Breast epithelium (tissue), 4 donors: Measurements from ENCODE around the gene KMO. TPM values are rescaled to one million over a fixed set of nuclear protein-coding genes. Genes with fewer than 3 reads are reported as not detected.

ENCODE experiments used
- DNase-seq, 2 donors: peaks; one replicate each; pipeline ENCODE4 v3.0.0-alpha.2; 2019; ENCODE audit warnings: low spot score in 2 of 2
- H3K27ac ChIP-seq, 2 donors: fragments of 200-600 bp; sonication (generic) in 1 of 2; one replicate each; pipeline ENCODE4 v1.5.1; 2016 to 2019; ENCODE audit warnings: mild to moderate bottlenecking in 1 of 2
- H3K27me3 ChIP-seq, 2 donors: fragments of 200-600 bp; sonication (generic) in 1 of 2; one replicate each; pipeline versions ENCODE4 v1.5.1 to v1.6.0; 2017 to 2019; ENCODE audit warnings: control low read depth in 1 of 2, mild to moderate bottlenecking in 1 of 2
- H3K36me3 ChIP-seq: fragments of 200-600 bp; one replicate; pipeline ENCODE4 v1.5.1; 2019
- H3K4me1 ChIP-seq, 2 donors: fragments of 200-600 bp; sonication (generic); one replicate each; pipeline ENCODE4 v1.5.1; 2016 to 2019; ENCODE audit warnings: control low read depth in 1 of 2
- H3K4me3 ChIP-seq, 3 donors: fragments of 200-600 bp; sonication (generic); 1 replicate in 2 of 3; 2 replicates in 1 of 3; pipeline ENCODE4 v1.5.1; 2016 to 2019; ENCODE audit warnings: mild to moderate bottlenecking in 3 of 3, moderate library complexity in 2 of 3
- H3K9me3 ChIP-seq, 2 donors: fragments of 200-600 bp; sonication (generic) in 1 of 2; one replicate each; pipeline ENCODE4 v1.5.1; 2016 to 2019; ENCODE audit warnings: control low read depth in 1 of 2
- CTCF ChIP-seq, 3 donors: fragments of 450-650 bp; IDR thresholded peaks; one replicate each; pipeline ENCODE4 v1.5.1; 2016 to 2017; ENCODE audit warnings: antibody characterized with exemption in 3 of 3, mild to moderate bottlenecking in 3 of 3, moderate library complexity in 3 of 3
- POLR2A ChIP-seq: fragments of 450-650 bp; IDR thresholded peaks from one replicate; pipeline ENCODE4 v1.6.1; 2016; ENCODE audit warnings: antibody characterized with exemption, mild to moderate bottlenecking, moderate library complexity
- POLR2AphosphoS5 ChIP-seq, 3 donors: sonication (generic); formaldehyde crosslinking; IDR thresholded peaks; one replicate each; pipeline ENCODE4 v1.6.1; 2017; ENCODE audit warnings: antibody characterized with exemption in 3 of 3
- intact Hi-C: fragments of 100-400 bp; cut with DNase I; formaldehyde crosslinking; loops from one replicate; pipeline ENCODE4 v1.15.1; 2023; ENCODE audit warnings: low total_unique reads
- total RNA-seq, 3 donors: library from RNA; depleted of rRNA; stranded (reverse); fragments of >200 nt; gene quantifications; one replicate each; pipeline ENCODE4 v1.1.0, GENCODE V29; 2016

KMO gene
- total RNA-seq, 3 donors from 2014 or later = 1.1 to 4.3 (median 1.9) TPM

- Histone ChIP-seq H3K4me1 (no peaks in the 10 kb centered on the region), H3K9me3 (no peaks in the 10 kb centered on the region), H3K27ac (no peak overlapping the region), H3K36me3 (no peaks in the 10 kb centered on the region), H3K4me3 (no peak overlapping the region), H3K27me3 (no peaks in the 10 kb centered on the region)
- TF ChIP-seq POLR2A = no peak
- TF ChIP-seq POLR2AphosphoS5 (IDR thresholded peaks at IDR 0.05) = no peak
- TF ChIP-seq CTCF (IDR thresholded peaks at IDR 0.05) = no peak
- no peak for DNase-seq
- intact Hi-C loops = no loop called here
Measured at GRCh38 chr1:241638099-241638682, 106.0 kb downstream of the KMO start.

- no peaks in the 10 kb centered on the region for H3K27me3 ChIP-seq
- H3K27ac ChIP-seq = peak overlapping the region; percentile 71 to 86
- TF ChIP-seq POLR2AphosphoS5 (IDR thresholded peaks at IDR 0.05) = no peak
- no peak for TF ChIP-seq CTCF (IDR thresholded peaks at IDR 0.05)
- no peak for TF ChIP-seq POLR2A
- peak overlapping the region; percentile 69 to 96 (median 90) for H3K4me3 ChIP-seq
- no peaks in the 10 kb centered on the region for H3K36me3 ChIP-seq
- no peaks in the 10 kb centered on the region for H3K4me1 ChIP-seq
- peak in 1 of 2 donors; percentile 21 for DNase-seq
- intact Hi-C loops = no loop called here
- no peaks in the 10 kb centered on the region for H3K9me3 ChIP-seq
Measured at GRCh38 chr1:241638909-241639622, 106.9 kb downstream of the KMO start.

GRCh38 chr1:241639623-241640148 lies 107.5 kb downstream of the KMO start:
- no peaks in the 10 kb centered on the region for H3K36me3 ChIP-seq
- intact Hi-C loops = no loop called here
- no peak for TF ChIP-seq POLR2A
- TF ChIP-seq POLR2AphosphoS5 (IDR thresholded peaks at IDR 0.05) = no peak
- TF ChIP-seq CTCF (IDR thresholded peaks at IDR 0.05) = no peak
- no peaks in the 10 kb centered on the region for H3K27me3 ChIP-seq
- peak overlapping the region; percentile 71 to 86 for H3K27ac ChIP-seq
- H3K4me3 ChIP-seq = peak overlapping the region; percentile 69 to 96 (median 90)
- peak in 1 of 2 donors; percentile 51 for DNase-seq
- H3K4me1 ChIP-seq = no peaks in the 10 kb centered on the region
- H3K9me3 ChIP-seq = no peaks in the 10 kb centered on the region

GRCh38 chr1:241640149-241640866 lies 108.1 kb downstream of the KMO start, which contains the start of the genes CHML and OPN3:
Gene CHML (minus strand): TSS chr1:241640369. CDS start chr1:241635766, 4,603 bp downstream.
Gene OPN3 (minus strand): TSS chr1:241640369. CDS start chr1:241640254, 115 bp downstream.
- no peaks in the 10 kb centered on the region for H3K36me3 ChIP-seq
- peak; percentile 82 to 93 for DNase-seq
- H3K27me3 ChIP-seq = no peaks in the 10 kb centered on the region
- no peaks in the 10 kb centered on the region for H3K9me3 ChIP-seq
- peak within 1 kb of the TSS; percentile 71 to 86 for H3K27ac ChIP-seq
- peak within 1 kb of the TSS; percentile 69 to 96 (median 90) for H3K4me3 ChIP-seq
- peak in 2 of 3 donors; percentile 14 to 26 for TF ChIP-seq POLR2AphosphoS5 (IDR thresholded peaks at IDR 0.05)
- no peak for TF ChIP-seq CTCF (IDR thresholded peaks at IDR 0.05)
- no peak for TF ChIP-seq POLR2A
- intact Hi-C loops = no loop called here
- H3K4me1 ChIP-seq = no peaks in the 10 kb centered on the region
